ENCODE data around the gene SMAD9.

GRCh38 chr13:36915106-36915505 is 4.9 kb downstream of the SMAD9 start:
- TF ChIP-seq EZH2phosphoT487 (IDR thresholded peaks at IDR 0.05; ENCODE audit: borderline replicate concordance, low read length) (no peak), CTCF (conservative IDR thresholded peaks at IDR 0.05; ENCODE audit: low read depth, low read length) (no peak)
